IMR-90 (cell line): ENCODE measurements around the gene IL18R1.

Experiments
- BHLHE40 ChIP-seq: fragments of 150-350 bp; IDR thresholded peaks from 2 replicates; pipeline ENCODE4 v1.6.1; 2016; ENCODE audit warnings: mild to moderate bottlenecking, low read depth, low read length
- CEBPB ChIP-seq: IDR thresholded peaks from 2 replicates; pipeline ENCODE4 v1.6.1; 2012; ENCODE audit warnings: low read depth, low read length, improper control_type of control experiment
- CHD1 ChIP-seq: IDR thresholded peaks from 2 replicates; pipeline ENCODE4 v1.6.1; 2012; ENCODE audit warnings: low read depth, low read length, improper control_type of control experiment
- MAFK ChIP-seq: IDR thresholded peaks from 2 replicates; pipeline ENCODE4 v1.6.1; 2012; ENCODE audit warnings: low read depth, low read length, improper control_type of control experiment
- MAZ ChIP-seq: IDR thresholded peaks from 2 replicates; pipeline ENCODE4 v1.6.1; 2012; ENCODE audit warnings: low read depth, mild to moderate bottlenecking, low read length, improper control_type of control experiment, moderate library complexity, borderline replicate concordance
- NFE2L2 ChIP-seq: fragments of 150-350 bp; IDR thresholded peaks from 2 replicates; pipeline ENCODE4 v1.6.1; 2016; ENCODE audit warnings: low read depth, mild to moderate bottlenecking, low read length
- POLR2A ChIP-seq: IDR thresholded peaks from 2 replicates; pipeline ENCODE4 v1.6.1; 2012; ENCODE audit warnings: mild to moderate bottlenecking, low read depth, low read length
- RAD21 ChIP-seq: IDR thresholded peaks from 2 replicates; pipeline ENCODE4 v1.6.1; 2012; ENCODE audit warnings: low read length, improper control_type of control experiment
- RCOR1 ChIP-seq: IDR thresholded peaks from 2 replicates; pipeline ENCODE4 v1.6.1; 2012; ENCODE audit warnings: mild to moderate bottlenecking, low read length, improper control_type of control experiment; ENCODE audit not compliant: insufficient replicate concordance
- RFX5 ChIP-seq: IDR thresholded peaks from 2 replicates; pipeline ENCODE4 v1.8.0; 2012; ENCODE audit warnings: low read depth, mild to moderate bottlenecking, low read length, moderate library complexity
- TF ChIP-seq, protein P1 (sequence below): fragments of 150-350 bp; IDR thresholded peaks from 2 replicates; pipeline ENCODE4 v1.6.1; 2016; ENCODE audit warnings: low read depth, mild to moderate bottlenecking, low read length, moderate library complexity, borderline replicate concordance
- TF ChIP-seq, protein P2 (sequence below): conservative IDR thresholded peaks from 2 replicates; pipeline ENCODE4 v1.5.1; 2012; ENCODE audit warnings: mild to moderate bottlenecking, low read depth, low read length, improper control_type of control experiment
- TF ChIP-seq, protein P3 (sequence below): fragments of 150-350 bp; IDR thresholded peaks from 2 replicates; pipeline ENCODE4 v1.6.1; 2017; ENCODE audit warnings: mild to moderate bottlenecking, antibody characterized with exemption, low read length, low read depth

DNA sequence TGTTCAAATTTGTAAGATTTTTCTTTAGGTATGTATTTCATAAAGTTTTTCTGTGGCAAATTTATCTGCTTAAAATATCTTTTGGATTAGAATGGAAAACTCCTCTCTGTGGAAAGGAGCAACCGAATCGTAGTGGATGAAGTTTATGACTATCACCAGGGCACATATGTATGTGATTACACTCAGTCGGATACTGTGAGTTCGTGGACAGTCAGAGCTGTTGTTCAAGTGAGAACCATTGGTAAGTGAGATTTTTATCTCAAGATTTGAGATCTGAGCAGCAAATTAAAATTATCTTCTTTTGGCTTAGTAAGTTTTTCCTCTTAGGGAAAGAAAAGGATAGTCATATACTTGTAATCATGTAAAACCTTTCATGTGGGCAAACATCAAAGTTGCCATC, 81.5 kb downstream of the IL18R1 start:
- TF ChIP-seq, protein P1, sequence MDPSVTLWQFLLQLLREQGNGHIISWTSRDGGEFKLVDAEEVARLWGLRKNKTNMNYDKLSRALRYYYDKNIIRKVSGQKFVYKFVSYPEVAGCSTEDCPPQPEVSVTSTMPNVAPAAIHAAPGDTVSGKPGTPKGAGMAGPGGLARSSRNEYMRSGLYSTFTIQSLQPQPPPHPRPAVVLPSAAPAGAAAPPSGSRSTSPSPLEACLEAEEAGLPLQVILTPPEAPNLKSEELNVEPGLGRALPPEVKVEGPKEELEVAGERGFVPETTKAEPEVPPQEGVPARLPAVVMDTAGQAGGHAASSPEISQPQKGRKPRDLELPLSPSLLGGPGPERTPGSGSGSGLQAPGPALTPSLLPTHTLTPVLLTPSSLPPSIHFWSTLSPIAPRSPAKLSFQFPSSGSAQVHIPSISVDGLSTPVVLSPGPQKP, result no peak
- TF ChIP-seq, protein P2, sequence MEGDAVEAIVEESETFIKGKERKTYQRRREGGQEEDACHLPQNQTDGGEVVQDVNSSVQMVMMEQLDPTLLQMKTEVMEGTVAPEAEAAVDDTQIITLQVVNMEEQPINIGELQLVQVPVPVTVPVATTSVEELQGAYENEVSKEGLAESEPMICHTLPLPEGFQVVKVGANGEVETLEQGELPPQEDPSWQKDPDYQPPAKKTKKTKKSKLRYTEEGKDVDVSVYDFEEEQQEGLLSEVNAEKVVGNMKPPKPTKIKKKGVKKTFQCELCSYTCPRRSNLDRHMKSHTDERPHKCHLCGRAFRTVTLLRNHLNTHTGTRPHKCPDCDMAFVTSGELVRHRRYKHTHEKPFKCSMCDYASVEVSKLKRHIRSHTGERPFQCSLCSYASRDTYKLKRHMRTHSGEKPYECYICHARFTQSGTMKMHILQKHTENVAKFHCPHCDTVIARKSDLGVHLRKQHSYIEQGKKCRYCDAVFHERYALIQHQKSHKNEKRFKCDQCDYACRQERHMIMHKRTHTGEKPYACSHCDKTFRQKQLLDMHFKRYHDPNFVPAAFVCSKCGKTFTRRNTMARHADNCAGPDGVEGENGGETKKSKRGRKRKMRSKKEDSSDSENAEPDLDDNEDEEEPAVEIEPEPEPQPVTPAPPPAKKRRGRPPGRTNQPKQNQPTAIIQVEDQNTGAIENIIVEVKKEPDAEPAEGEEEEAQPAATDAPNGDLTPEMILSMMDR, result no peak
- TF ChIP-seq POLR2A (no peak), NFE2L2 (no peak), RFX5 (no peak), RAD21 (no peak), CHD1 (no peak), RCOR1 (no peak), CEBPB (no peak), MAZ (no peak), BHLHE40 (no peak), MAFK (no peak)
- TF ChIP-seq, protein P3, sequence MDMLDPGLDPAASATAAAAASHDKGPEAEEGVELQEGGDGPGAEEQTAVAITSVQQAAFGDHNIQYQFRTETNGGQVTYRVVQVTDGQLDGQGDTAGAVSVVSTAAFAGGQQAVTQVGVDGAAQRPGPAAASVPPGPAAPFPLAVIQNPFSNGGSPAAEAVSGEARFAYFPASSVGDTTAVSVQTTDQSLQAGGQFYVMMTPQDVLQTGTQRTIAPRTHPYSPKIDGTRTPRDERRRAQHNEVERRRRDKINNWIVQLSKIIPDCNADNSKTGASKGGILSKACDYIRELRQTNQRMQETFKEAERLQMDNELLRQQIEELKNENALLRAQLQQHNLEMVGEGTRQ, result no peak
